GM15510 (cell line): ENCODE results near the gene CDH23.

Source experiments
- POLR2A ChIP-seq: IDR thresholded peaks from 3 replicates; pipeline ENCODE4 v1.6.1; 2011; ENCODE audit warnings: borderline replicate concordance; ENCODE audit not compliant: insufficient read length; ENCODE audit errors: extremely low read depth

CDH23 gene

GRCh38 chr10:71523756-71524155, 127.0 kb downstream of the CDH23 start:
- TF ChIP-seq POLR2A, result no peak

GRCh38 chr10:71525092-71525491, 128.4 kb downstream of the CDH23 start:
- no peak for TF ChIP-seq POLR2A

GRCh38 chr10:71525721-71526120, 129.0 kb downstream of the CDH23 start:
- no peak for TF ChIP-seq POLR2A

GRCh38 chr10:71526653-71527052, 129.9 kb downstream of the CDH23 start:
- TF ChIP-seq POLR2A, result no peak

GRCh38 chr10:71527135-71527534, 130.4 kb downstream of the CDH23 start:
- no peak for TF ChIP-seq POLR2A

GRCh38 chr10:71528371-71529206, 131.9 kb downstream of the CDH23 start:
- no peak for TF ChIP-seq POLR2A

GRCh38 chr10:71529207-71529827, 132.6 kb downstream of the CDH23 start:
- TF ChIP-seq POLR2A, result no peak

- TF ChIP-seq POLR2A, result no peak
These were observed 134.1 kb downstream of the CDH23 start for GRCh38 chr10:71530781-71531180.

GRCh38 chr10:71531485-71532446, 135.0 kb downstream of the CDH23 start:
- TF ChIP-seq POLR2A, result no peak

- TF ChIP-seq POLR2A, result no peak
These were observed 136.2 kb downstream of the CDH23 start for GRCh38 chr10:71532878-71533277.

- TF ChIP-seq POLR2A, result no peak
These were observed 137.2 kb downstream of the CDH23 start for GRCh38 chr10:71533936-71534335.

- no peak for TF ChIP-seq POLR2A
These were observed 138.0 kb downstream of the CDH23 start for GRCh38 chr10:71534568-71535194.

- no peak for TF ChIP-seq POLR2A
These were observed 139.6 kb downstream of the CDH23 start for GRCh38 chr10:71536332-71536731.

- no peak for TF ChIP-seq POLR2A
These were observed 140.4 kb downstream of the CDH23 start for GRCh38 chr10:71537125-71537524.
